Measurements from ENCODE around the gene FAU.

Gene FAU

DNA sequence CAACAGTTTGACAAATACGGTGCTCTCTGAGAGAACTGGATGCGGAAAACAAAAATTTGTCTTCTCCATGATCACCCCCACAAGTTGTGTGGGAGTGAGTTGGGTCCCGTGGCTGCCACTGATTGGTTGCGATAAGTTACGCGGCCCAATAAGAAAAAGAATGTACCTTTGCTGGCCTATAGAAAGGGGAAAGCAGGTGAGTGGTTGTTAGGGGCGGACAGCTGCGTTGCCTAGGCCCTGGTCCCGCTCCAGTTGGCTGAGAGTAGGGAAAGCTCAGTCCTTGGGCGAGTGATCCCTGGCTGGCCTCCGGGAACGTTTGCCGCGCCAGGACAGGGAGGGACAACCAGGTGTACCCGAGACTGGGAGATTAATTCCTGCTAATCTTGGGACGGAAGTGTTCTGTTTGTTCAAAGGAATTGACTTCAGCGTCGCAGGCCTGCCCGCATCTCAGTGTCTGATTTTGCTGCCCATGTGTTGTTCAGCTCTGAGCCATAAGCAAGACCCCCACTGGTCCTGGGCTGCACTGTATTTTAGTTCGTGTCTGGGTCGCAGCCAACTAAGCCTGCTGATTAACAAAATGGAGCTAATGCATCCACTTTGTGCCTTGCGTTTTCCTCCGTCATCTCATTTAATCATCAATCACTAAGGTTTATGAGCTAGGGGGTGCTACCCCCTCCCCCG, 13.2 kb upstream of the FAU start:
- H3K4me3 ChIP-seq (replicated peaks; ENCODE audit: low read depth, low read length) = peak overlapping the region; percentile 97
- TF ChIP-seq, protein P1, sequence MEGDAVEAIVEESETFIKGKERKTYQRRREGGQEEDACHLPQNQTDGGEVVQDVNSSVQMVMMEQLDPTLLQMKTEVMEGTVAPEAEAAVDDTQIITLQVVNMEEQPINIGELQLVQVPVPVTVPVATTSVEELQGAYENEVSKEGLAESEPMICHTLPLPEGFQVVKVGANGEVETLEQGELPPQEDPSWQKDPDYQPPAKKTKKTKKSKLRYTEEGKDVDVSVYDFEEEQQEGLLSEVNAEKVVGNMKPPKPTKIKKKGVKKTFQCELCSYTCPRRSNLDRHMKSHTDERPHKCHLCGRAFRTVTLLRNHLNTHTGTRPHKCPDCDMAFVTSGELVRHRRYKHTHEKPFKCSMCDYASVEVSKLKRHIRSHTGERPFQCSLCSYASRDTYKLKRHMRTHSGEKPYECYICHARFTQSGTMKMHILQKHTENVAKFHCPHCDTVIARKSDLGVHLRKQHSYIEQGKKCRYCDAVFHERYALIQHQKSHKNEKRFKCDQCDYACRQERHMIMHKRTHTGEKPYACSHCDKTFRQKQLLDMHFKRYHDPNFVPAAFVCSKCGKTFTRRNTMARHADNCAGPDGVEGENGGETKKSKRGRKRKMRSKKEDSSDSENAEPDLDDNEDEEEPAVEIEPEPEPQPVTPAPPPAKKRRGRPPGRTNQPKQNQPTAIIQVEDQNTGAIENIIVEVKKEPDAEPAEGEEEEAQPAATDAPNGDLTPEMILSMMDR (IDR thresholded peaks at IDR 0.05; ENCODE audit: insufficient read depth, low read length, poor library complexity, severe bottlenecking) = no peak
- H3K27me3 ChIP-seq (replicated peaks; ENCODE audit: control insufficient read depth, insufficient read depth, low read length) = no peaks in the 10 kb centered on the region
- DNase-seq (ENCODE audit: extremely low read depth, insufficient read length) = no peak
- peaks cover 20% of the 10 kb centered on the region for H3K36me3 ChIP-seq (ENCODE audit: control insufficient read depth, insufficient read depth, low read length)

DNA sequence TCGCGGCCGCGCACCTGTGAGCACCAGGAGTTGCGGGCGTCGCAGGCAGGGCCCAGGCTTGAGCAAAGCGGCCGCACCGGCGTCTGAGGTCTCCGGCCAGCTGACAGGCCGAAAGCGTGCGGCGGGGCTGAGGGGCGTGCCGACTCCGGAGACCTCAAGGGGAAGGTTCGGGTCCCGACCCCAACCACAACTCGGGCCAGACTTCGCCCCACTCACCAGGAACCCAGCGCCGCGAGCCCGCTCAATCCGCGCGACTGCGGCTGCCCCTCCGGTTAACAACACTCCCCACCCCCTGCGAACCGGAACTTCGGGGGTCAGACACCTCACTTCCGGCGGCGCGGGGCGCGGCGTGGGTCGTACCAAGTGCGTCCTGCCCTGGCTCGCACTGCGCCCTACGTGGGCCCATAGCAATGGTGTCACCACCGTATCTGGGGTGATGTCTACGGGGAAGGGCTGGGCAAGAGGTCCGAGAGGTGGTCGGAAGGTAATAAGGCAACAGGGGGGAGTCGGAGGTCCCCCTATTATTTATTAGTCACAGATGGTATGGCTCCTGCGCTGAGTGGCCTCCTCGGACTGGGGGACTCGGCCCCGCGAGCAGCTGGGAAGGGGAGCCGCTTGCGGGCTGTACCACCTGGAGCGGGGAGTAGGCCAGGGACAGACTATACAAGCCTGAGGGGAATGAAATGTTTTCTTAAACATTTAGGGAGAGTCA, 12.5 kb upstream of the FAU start, which contains the start of gene SYVN1:
Gene SYVN1, minus strand, starts transcription at position 280 of the 712 bp plus-strand sequence. CDS start 918 bp downstream, outside the sequence.
- DNase-seq (ENCODE audit: extremely low read depth, insufficient read length) = peak; percentile 95
- TF ChIP-seq, protein P1 (IDR thresholded peaks at IDR 0.05; ENCODE audit: insufficient read depth, low read length, poor library complexity, severe bottlenecking) = no peak

DNA sequence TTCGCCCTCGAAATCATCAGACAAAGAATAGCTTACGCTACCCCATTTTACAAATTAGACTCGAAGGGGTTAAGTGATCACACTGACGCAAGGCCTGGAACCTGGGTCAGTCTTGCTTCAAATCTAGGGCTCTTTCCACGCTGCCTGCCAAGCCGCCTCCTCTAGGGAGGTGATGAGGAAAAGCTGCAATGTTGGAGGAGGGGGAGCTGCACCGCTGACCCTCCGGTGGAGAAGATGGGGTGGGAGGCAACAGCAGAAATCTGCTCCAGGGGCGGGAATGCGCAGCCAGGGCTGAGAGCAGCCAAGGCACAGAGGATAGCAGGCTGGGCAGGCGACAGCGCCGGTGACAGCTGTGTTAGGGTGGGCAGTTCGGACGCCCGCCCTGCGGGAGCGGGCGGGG, 11.8 kb upstream of the FAU start:
- TF ChIP-seq, protein P1 (IDR thresholded peaks at IDR 0.05; ENCODE audit: insufficient read depth, low read length, poor library complexity, severe bottlenecking) = no peak
- H3K27me3 ChIP-seq (replicated peaks; ENCODE audit: control insufficient read depth, insufficient read depth, low read length) = no peaks in the 10 kb centered on the region
- peaks cover 32% of the 10 kb centered on the region for H3K36me3 ChIP-seq (ENCODE audit: control insufficient read depth, insufficient read depth, low read length)
- H3K4me3 ChIP-seq (replicated peaks; ENCODE audit: low read depth, low read length) = peak overlapping the region; percentile 97
- no peak for DNase-seq (ENCODE audit: extremely low read depth, insufficient read length)

More for the DNA sequence above, 12.5 kb upstream of the FAU start, which contains the start of gene SYVN1:
- H3K36me3 ChIP-seq (ENCODE audit: control insufficient read depth, insufficient read depth, low read length) = peaks cover 27% of the 10 kb centered on the region
- peak within 1 kb of the TSS; percentile 97 for H3K4me3 ChIP-seq (replicated peaks; ENCODE audit: low read depth, low read length)
- H3K27me3 ChIP-seq (replicated peaks; ENCODE audit: control insufficient read depth, insufficient read depth, low read length) = no peaks in the 10 kb centered on the region

DNA sequence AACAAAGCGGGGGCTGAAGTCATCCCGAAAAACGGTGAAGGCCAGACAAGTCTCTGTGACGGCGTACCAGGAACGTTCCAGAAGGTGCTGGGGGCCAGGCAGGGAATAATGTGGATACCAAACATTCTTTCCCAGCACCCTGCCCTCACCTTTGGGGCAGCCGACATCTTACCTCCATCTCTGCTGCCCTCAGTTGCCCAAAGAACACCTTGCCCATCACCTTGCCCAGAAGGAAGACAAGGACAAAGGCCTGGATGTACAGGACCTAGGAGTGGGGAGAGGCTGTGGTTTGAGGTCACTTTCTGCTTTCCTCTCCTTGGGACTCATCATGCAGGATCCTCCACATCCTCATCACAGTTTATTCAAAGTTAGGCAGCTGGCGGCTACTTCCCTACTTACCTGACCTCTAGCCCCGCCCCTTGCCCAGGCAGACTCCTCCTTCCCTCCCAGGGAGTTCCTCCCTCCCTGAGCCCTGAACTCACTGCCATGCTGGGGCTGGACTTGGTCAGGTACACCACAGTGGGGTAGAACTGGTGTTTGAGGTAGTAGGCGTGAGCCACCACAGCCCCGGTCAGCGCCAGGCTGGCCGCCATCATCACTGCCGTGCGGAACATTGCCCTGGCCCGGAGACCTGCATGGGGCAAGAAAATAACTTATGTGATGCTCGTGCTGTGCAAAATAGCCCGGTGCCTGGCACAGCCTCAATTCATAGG, 11.2 kb upstream of the FAU start:
- TF ChIP-seq, protein P1 (IDR thresholded peaks at IDR 0.05; ENCODE audit: insufficient read depth, low read length, poor library complexity, severe bottlenecking) = no peak
- Histone ChIP-seq H3K27me3 (replicated peaks; ENCODE audit: control insufficient read depth, insufficient read depth, low read length) (no peaks in the 10 kb centered on the region), H3K36me3 (ENCODE audit: control insufficient read depth, insufficient read depth, low read length) (peaks cover 36% of the 10 kb centered on the region), H3K4me3 (replicated peaks; ENCODE audit: low read depth, low read length) (peak overlapping the region; percentile 97)
- peak; percentile 66 for DNase-seq (ENCODE audit: extremely low read depth, insufficient read length)

DNA sequence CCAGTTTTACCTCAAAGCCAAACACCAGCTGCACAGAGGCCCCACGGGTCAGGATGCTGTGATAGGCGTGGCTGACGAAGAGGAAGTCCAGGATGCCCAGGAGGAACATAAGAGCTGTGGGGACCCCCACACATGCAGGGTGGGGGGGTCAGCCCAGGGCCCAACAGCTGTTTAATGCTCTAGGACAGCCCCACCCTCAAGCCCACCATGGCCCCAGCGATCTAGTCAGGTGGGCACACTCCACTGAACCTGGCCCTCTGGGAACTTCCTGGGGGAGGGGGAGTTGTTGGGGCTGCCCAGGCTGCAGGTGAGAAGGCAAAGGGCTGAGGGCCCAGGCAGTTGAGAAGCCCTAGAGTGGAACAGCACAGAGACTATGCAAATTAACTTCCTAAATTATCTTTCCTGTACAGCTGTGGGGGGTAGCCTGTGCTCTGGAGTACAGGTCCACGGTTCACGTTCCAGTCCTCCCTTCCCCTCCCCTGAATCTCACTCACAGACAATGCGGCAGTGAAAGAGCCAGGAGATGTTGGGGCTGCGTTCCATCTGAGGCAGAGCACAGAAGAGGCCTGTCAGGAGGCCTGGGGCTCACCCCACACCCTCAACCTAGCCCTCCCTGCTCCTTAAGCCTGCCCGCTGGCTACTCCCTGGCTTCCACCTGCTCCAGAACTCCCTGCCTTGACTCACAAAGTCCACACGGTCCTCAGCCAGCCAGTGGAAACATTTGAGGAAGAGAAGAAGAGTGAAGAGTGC, 10.5 kb upstream of the FAU start:
- DNase-seq (ENCODE audit: extremely low read depth, insufficient read length) = peak; percentile 70
- Histone ChIP-seq H3K4me3 (replicated peaks; ENCODE audit: low read depth, low read length) (peak overlapping the region; percentile 97), H3K36me3 (ENCODE audit: control insufficient read depth, insufficient read depth, low read length) (peaks cover 43% of the 10 kb centered on the region)

More for the DNA sequence above, 10.5 kb upstream of the FAU start:
- TF ChIP-seq, protein P1 (IDR thresholded peaks at IDR 0.05; ENCODE audit: insufficient read depth, low read length, poor library complexity, severe bottlenecking) = no peak
- no peaks in the 10 kb centered on the region for H3K27me3 ChIP-seq (replicated peaks; ENCODE audit: control insufficient read depth, insufficient read depth, low read length)

All from GM06990 (cell line).